Calu3 (cell line): Measurements from ENCODE around the gene PCBP4. TPM values are rescaled to one million over a fixed set of nuclear protein-coding genes. Genes with fewer than 3 reads are reported as not detected.

Experiments
- BruUV-seq: library from RNA; stranded (reverse); fragments of 400-500 nt; replicated peaks from 2 replicates; lab custom pipeline; 2021; lab: Mats Ljungman, UMichigan
- CTCF ChIA-PET: fragments of 300-600 bp; sonication (Branson Sonifier 250); formaldehyde crosslinking; loops from one replicate; lab custom pipeline; 2022; ENCODE audit warnings: antibody characterized with exemption; lab: Charles Lee
- DNase-seq: peaks from one replicate; pipeline ENCODE4 v3.0.0; 2022
- H3K27ac Mint-ChIP-seq: one replicate; pipeline ENCODE4 v1.8.0; 2022; ENCODE audit warnings: mixed read lengths; ENCODE audit not compliant: unreplicated experiment
- H3K27me3 Mint-ChIP-seq: one replicate; pipeline ENCODE4 v1.8.0; 2022; ENCODE audit warnings: mixed read lengths; ENCODE audit not compliant: unreplicated experiment
- H3K36me3 Mint-ChIP-seq: one replicate; pipeline ENCODE4 v1.8.0; 2022; ENCODE audit warnings: mild to moderate bottlenecking, moderate library complexity, mixed read lengths; ENCODE audit not compliant: insufficient read depth, unreplicated experiment
- H3K4me1 Mint-ChIP-seq: one replicate; pipeline ENCODE4 v1.8.0; 2022; ENCODE audit warnings: mild to moderate bottlenecking, low read depth, mixed read lengths; ENCODE audit not compliant: unreplicated experiment
- H3K4me3 Mint-ChIP-seq: one replicate; pipeline ENCODE4 v1.8.0; 2022; ENCODE audit warnings: mild to moderate bottlenecking, low read depth, moderate library complexity, mixed read lengths; ENCODE audit not compliant: unreplicated experiment
- H3K9me3 Mint-ChIP-seq: one replicate; pipeline ENCODE4 v1.8.0; 2022; ENCODE audit warnings: low read depth, mixed read lengths; ENCODE audit not compliant: unreplicated experiment
- intact Hi-C: fragments of 100-400 bp; cut with micrococcal nuclease; formaldehyde crosslinking; loops from one replicate; pipeline ENCODE4 v1.10.0; 2022; ENCODE audit not compliant: unreplicated experiment
- total RNA-seq: library from RNA; stranded (reverse); gene quantifications from 2 replicates; pipeline ENCODE4 v1.2.3, GENCODE V29; 2022
- TF ChIP-seq, protein P1 (sequence below): fragments of 200-600 bp; IDR thresholded peaks from one replicate; pipeline ENCODE4 v1.8.0; 2022; ENCODE audit warnings: antibody characterized with exemption; ENCODE audit not compliant: unreplicated experiment

Gene PCBP4
- total RNA-seq, 1 experiment from 2014 or later: 31.5 TPM

- no peak for DNase-seq
- CTCF ChIA-PET: no interaction called here
- Mint-ChIP-seq H3K27ac (no peak overlapping the region), H3K4me1 (peaks cover 9% of the 10 kb centered on the region), H3K36me3 (peaks cover 48% of the 10 kb centered on the region), H3K27me3 (no peaks in the 10 kb centered on the region), H3K4me3 (no peak overlapping the region), H3K9me3 (no peaks in the 10 kb centered on the region)
- TF ChIP-seq, protein P1, sequence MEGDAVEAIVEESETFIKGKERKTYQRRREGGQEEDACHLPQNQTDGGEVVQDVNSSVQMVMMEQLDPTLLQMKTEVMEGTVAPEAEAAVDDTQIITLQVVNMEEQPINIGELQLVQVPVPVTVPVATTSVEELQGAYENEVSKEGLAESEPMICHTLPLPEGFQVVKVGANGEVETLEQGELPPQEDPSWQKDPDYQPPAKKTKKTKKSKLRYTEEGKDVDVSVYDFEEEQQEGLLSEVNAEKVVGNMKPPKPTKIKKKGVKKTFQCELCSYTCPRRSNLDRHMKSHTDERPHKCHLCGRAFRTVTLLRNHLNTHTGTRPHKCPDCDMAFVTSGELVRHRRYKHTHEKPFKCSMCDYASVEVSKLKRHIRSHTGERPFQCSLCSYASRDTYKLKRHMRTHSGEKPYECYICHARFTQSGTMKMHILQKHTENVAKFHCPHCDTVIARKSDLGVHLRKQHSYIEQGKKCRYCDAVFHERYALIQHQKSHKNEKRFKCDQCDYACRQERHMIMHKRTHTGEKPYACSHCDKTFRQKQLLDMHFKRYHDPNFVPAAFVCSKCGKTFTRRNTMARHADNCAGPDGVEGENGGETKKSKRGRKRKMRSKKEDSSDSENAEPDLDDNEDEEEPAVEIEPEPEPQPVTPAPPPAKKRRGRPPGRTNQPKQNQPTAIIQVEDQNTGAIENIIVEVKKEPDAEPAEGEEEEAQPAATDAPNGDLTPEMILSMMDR: no peak
- BruUV-seq: no TSS peak
- intact Hi-C loops: no loop called here
Measured at GRCh38 chr3:51937014-51937413, 30.2 kb downstream of the PCBP4 start.

- H3K36me3 Mint-ChIP-seq: peaks cover 44% of the 10 kb centered on the region
- H3K4me3 Mint-ChIP-seq: no peak overlapping the region
- TF ChIP-seq, protein P1: no peak
- H3K9me3 Mint-ChIP-seq: no peaks in the 10 kb centered on the region
- no peaks in the 10 kb centered on the region for H3K27me3 Mint-ChIP-seq
- CTCF ChIA-PET: no interaction called here
- peaks cover 8% of the 10 kb centered on the region for H3K4me1 Mint-ChIP-seq
- intact Hi-C loops: no loop called here
- no peak for DNase-seq
- H3K27ac Mint-ChIP-seq: no peak overlapping the region
- BruUV-seq: no TSS peak
Measured at GRCh38 chr3:51935886-51936755, 31.1 kb downstream of the PCBP4 start.

DNA sequence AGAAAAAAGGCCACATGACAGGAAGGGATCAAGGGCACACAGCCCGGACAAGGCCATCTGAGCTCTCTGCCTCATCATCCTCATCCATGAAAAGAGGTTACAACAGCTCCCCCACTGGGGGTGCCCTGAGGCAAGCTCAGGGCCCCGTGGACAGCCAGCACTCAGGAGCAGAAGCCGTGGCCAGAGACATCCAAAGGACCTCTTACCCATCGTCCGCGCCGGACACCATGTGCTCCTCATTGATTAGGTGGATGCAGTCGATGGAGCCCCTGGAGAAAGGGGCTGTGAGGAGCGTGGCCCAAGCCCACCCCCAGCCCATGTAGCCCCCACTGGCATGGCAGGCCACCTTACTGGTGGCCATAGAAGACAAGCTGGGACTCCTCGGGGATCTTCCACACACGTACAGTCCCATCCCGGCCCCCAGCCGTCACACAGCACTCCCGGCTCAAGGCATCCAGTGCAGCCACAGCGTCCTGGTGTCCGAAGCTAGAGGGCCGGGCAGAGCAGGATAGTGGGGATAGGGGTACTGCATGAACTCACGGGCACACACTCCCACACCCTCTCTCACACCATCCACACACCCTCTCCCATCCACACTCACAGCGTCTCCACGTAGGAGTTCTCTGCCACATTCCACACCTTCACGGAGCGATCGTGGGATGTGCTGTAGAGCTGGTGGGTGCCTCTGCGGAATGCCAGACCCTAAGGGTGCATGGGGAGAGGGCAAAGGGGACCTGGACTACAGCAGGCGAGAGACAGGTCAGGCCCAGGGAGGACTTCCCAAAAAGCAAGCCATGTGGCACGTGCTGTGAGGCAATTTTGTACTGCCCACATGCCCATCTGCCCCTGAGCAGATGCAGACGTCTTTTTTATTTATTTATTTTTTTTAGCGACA lies 32.0 kb downstream of the PCBP4 start:
- intact Hi-C loops: no loop called here
- Mint-ChIP-seq H3K4me3 (no peak overlapping the region), H3K27ac (no peak overlapping the region), H3K36me3 (peaks cover 38% of the 10 kb centered on the region), H3K9me3 (no peaks in the 10 kb centered on the region), H3K27me3 (no peaks in the 10 kb centered on the region), H3K4me1 (no peaks in the 10 kb centered on the region)
- TF ChIP-seq, protein P1: no peak
- no TSS peak for BruUV-seq
- no peak for DNase-seq
- CTCF ChIA-PET: interaction anchor here (0.6 kb wide), 1 partner anchor 34 kb away, joined by 10 read pairs; no protein-coding TSS in a partner anchor

DNA sequence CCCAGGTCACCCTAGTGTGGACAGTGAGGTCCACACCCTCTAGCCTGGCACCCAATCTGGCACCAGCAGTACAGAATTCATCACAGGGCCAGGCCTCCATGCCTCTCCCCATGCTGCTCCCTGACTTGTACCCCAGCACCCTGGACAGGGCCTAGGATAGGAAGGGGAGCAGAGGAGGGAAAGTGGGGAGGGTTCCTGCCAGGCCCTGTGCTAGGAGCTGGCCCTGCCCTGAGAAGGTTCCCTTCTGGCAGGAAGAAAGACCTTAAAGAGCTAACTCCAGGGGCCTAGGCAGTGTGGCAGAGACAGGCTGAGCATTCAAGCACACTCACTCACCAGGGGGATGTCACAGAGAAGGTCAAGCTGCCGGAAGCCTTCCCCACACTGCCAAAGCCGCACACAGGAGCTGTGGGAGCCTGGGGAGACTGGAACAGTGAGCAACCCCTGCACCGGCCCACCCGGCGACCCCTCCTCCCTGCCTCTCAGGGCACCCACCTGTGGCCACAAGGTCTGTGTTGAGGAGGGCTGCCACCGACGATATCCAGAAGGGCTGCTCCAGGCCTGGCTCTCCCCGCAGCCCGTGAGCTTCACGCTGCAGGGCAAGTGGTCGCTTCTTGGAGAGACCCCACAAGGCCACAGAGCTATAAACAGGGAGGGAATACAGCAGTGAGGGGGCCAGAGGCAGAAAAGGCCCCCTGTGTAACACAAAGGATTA lies 33.0 kb downstream of the PCBP4 start:
- TF ChIP-seq, protein P1: no peak
- CTCF ChIA-PET: no interaction called here
- no peak for DNase-seq
- H3K27me3 Mint-ChIP-seq: no peaks in the 10 kb centered on the region
- H3K36me3 Mint-ChIP-seq: peaks cover 36% of the 10 kb centered on the region
- H3K4me3 Mint-ChIP-seq: no peak overlapping the region
- H3K4me1 Mint-ChIP-seq: no peaks in the 10 kb centered on the region
- H3K9me3 Mint-ChIP-seq: no peaks in the 10 kb centered on the region
- no peak overlapping the region for H3K27ac Mint-ChIP-seq
- intact Hi-C loops: no loop called here
- no TSS peak for BruUV-seq
